Liver (tissue), 9 donors: ENCODE results near the gene FAM227B. TPM values are rescaled to one million over a fixed set of nuclear protein-coding genes. Genes with fewer than 3 reads are reported as not detected.

Source experiments
- DNase-seq: peaks from one replicate; pipeline ENCODE4 v3.0.0-alpha.2; 2017; ENCODE audit warnings: low spot score
- H3K27ac ChIP-seq, 2 donors: one replicate each; pipeline ENCODE4 v1.7.0; 2013; ENCODE audit warnings: inconsistent platforms in 2 of 2, low read length in 2 of 2, control low read depth in 1 of 2, low read depth in 1 of 2, mild to moderate bottlenecking in 1 of 2
- H3K27me3 ChIP-seq, 4 donors: one replicate each; pipeline versions ENCODE4 v1.6.1 to v1.7.0; 2013; ENCODE audit warnings: low read length in 3 of 4, inconsistent platforms in 1 of 4, mild to moderate bottlenecking in 1 of 4, moderate library complexity in 1 of 4; ENCODE audit not compliant: control insufficient read depth in 4 of 4, insufficient read depth in 4 of 4
- H3K36me3 ChIP-seq, 4 donors: one replicate each; pipeline versions ENCODE4 v1.6.1 to v1.7.0; 2013; ENCODE audit warnings: low read length in 3 of 4, mild to moderate bottlenecking in 3 of 4, low read depth in 1 of 4, moderate library complexity in 1 of 4; ENCODE audit not compliant: control insufficient read depth in 4 of 4, insufficient read depth in 3 of 4
- H3K4me1 ChIP-seq, 4 donors: one replicate each; pipeline versions ENCODE4 v1.6.1 to v1.7.0; 2013; ENCODE audit warnings: low read length in 3 of 4, mild to moderate bottlenecking in 3 of 4, moderate library complexity in 1 of 4; ENCODE audit not compliant: control insufficient read depth in 4 of 4, insufficient read depth in 4 of 4
- H3K4me3 ChIP-seq, 3 donors: one replicate each; pipeline versions ENCODE4 v1.6.1 to v1.7.0; 2013; ENCODE audit warnings: low read length in 3 of 3, control low read depth in 1 of 3, low read depth in 1 of 3, mild to moderate bottlenecking in 1 of 3
- H3K9ac ChIP-seq, 2 donors: one replicate each; pipeline ENCODE4 v1.7.0; 2013; ENCODE audit warnings: low read length in 2 of 2, mild to moderate bottlenecking in 2 of 2, moderate library complexity in 2 of 2, control low read depth in 1 of 2, low read depth in 1 of 2
- H3K9me3 ChIP-seq, 4 donors: one replicate each; pipeline versions ENCODE4 v1.6.1 to v1.7.0; 2013; ENCODE audit warnings: low read length in 3 of 4; ENCODE audit not compliant: control insufficient read depth in 4 of 4
- EGR1 ChIP-seq, 2 donors: IDR thresholded peaks; 2 replicates each; pipeline ENCODE4 v1.6.1; 2016 to 2018; ENCODE audit warnings: antibody characterized with exemption in 2 of 2, low read depth in 2 of 2
- FOXA1 ChIP-seq: IDR thresholded peaks from 2 replicates; pipeline ENCODE4 v1.6.1; 2016; ENCODE audit warnings: antibody characterized with exemption
- FOXA2 ChIP-seq: IDR thresholded peaks from 2 replicates; pipeline ENCODE4 v1.6.1; 2016; ENCODE audit warnings: antibody characterized with exemption
- GABPA ChIP-seq, 2 donors: IDR thresholded peaks in 1 of 2; conservative IDR thresholded peaks in 1 of 2; 2 replicates each; pipeline ENCODE4 v1.6.1; 2016; ENCODE audit warnings: antibody characterized with exemption in 2 of 2, mild to moderate bottlenecking in 1 of 2, moderate library complexity in 1 of 2
- HNF4A ChIP-seq, 2 donors: conservative IDR thresholded peaks; 2 replicates each; pipeline ENCODE4 v1.6.1; 2016; ENCODE audit warnings: antibody characterized with exemption in 2 of 2, mild to moderate bottlenecking in 2 of 2
- HNF4G ChIP-seq: IDR thresholded peaks from 2 replicates; pipeline ENCODE4 v1.6.1; 2016; ENCODE audit warnings: antibody characterized with exemption
- MAX ChIP-seq: IDR thresholded peaks from 2 replicates; pipeline ENCODE4 v1.6.1; 2016; ENCODE audit warnings: antibody characterized with exemption
- NR2F2 ChIP-seq: IDR thresholded peaks from 2 replicates; pipeline ENCODE4 v1.6.1; 2016; ENCODE audit warnings: antibody characterized with exemption
- RAD21 ChIP-seq, 2 donors: IDR thresholded peaks; 2 replicates each; pipeline ENCODE4 v1.6.1; 2016; ENCODE audit warnings: antibody characterized with exemption in 2 of 2, mild to moderate bottlenecking in 2 of 2
- REST ChIP-seq: IDR thresholded peaks from 2 replicates; pipeline ENCODE4 v1.6.1; 2016; ENCODE audit warnings: antibody characterized with exemption, mild to moderate bottlenecking
- RXRA ChIP-seq, 2 donors: IDR thresholded peaks; 2 replicates each; pipeline ENCODE4 v1.6.1; 2017 to 2018; ENCODE audit warnings: antibody characterized with exemption in 2 of 2, mild to moderate bottlenecking in 1 of 2
- YY1 ChIP-seq: IDR thresholded peaks from 2 replicates; pipeline ENCODE4 v1.6.1; 2016; ENCODE audit warnings: antibody characterized with exemption, mild to moderate bottlenecking
- WGBS: extraction: QIAGEN DNeasy Blood & Tissue Kit; methylation state at CpG from one replicate; pipeline ENCODE4 v1.1.7; 2013; 5-methylcytosine and 5-hydroxymethylcytosine counted together
- polyA plus RNA-seq, 2 donors: library from polyadenylated mRNA; stranded (reverse) in 1 of 2; unstranded in 1 of 2; fragments of 200-250 nt in 1 of 2; fragments of >200 nt in 1 of 2; fragmentation: Nextera tagmentation in 1 of 2; extraction: Ambion mirVana in 1 of 2; gene quantifications; one replicate each; pipeline versions ENCODE4 v1.2.1 to v1.2.3, GENCODE V29; 2013 to 2015
- total RNA-seq, 2 donors: library from RNA; depleted of rRNA; stranded (reverse); fragments of >200 nt; gene quantifications; one replicate each; pipeline ENCODE4 v1.2.3, GENCODE V29; 2014
- donor health status: healthy.
- donor health status: healthy.
- donor health status: healthy.
- donor health status: healthy.
- donor health status: healthy.

FAM227B gene
- total and polyA plus RNA-seq, 4 donors: 1.3 to 5.1 (median 3.8) TPM

- TF ChIP-seq MAX: no peak
Measured at GRCh38 chr15:49506341-49506740, 114.3 kb downstream of the FAM227B start (continued).

- no peak overlapping the region for H3K9ac ChIP-seq
- no peaks in the 10 kb centered on the region for H3K9me3 ChIP-seq
- TF ChIP-seq NR2F2: no peak
- no peak for TF ChIP-seq GABPA (IDR thresholded peaks at IDR 0.05 in 1 of 2, conservative IDR thresholded peaks at IDR 0.05 in 1 of 2)
- no peak for TF ChIP-seq HNF4A (conservative IDR thresholded peaks at IDR 0.05)
- no peak for TF ChIP-seq RXRA (IDR thresholded peaks at IDR 0.05)
- no peak for TF ChIP-seq MAX
- DNase-seq: no peak
- H3K27me3 ChIP-seq: no peaks in the 10 kb centered on the region
- WGBS: 87% methylated on average over 1 of the region's 1 CpG
- H3K27ac ChIP-seq: no peak overlapping the region
- H3K4me1 ChIP-seq: no peaks in the 10 kb centered on the region
- H3K36me3 ChIP-seq: no peaks in the 10 kb centered on the region
- no peak overlapping the region for H3K4me3 ChIP-seq
Measured at GRCh38 chr15:49501586-49501985, 119.0 kb downstream of the FAM227B start.

GRCh38 chr15:49495993-49496753 lies 124.4 kb downstream of the FAM227B start:
- Histone ChIP-seq H3K27me3 (no peaks in the 10 kb centered on the region), H3K4me3 (no peak overlapping the region), H3K36me3 (no peaks in the 10 kb centered on the region), H3K9me3 (no peaks in the 10 kb centered on the region), H3K4me1 (no peaks in the 10 kb centered on the region), H3K27ac (no peak overlapping the region), H3K9ac (no peak overlapping the region)
- no peak for DNase-seq
- 81% methylated on average over 3 of the region's 3 CpGs for WGBS
- TF ChIP-seq HNF4G (no peak), FOXA2 (no peak), YY1 (no peak), GABPA (IDR thresholded peaks at IDR 0.05 in 1 of 2, conservative IDR thresholded peaks at IDR 0.05 in 1 of 2) (no peak), FOXA1 (no peak), HNF4A (conservative IDR thresholded peaks at IDR 0.05) (no peak)

- no peak overlapping the region for H3K9ac ChIP-seq
- H3K27me3 ChIP-seq: no peaks in the 10 kb centered on the region
- no peaks in the 10 kb centered on the region for H3K4me1 ChIP-seq
- TF ChIP-seq EGR1 (IDR thresholded peaks at IDR 0.05; ENCODE audit: low read depth in 2 of 2) (no peak), GABPA (IDR thresholded peaks at IDR 0.05 in 1 of 2, conservative IDR thresholded peaks at IDR 0.05 in 1 of 2) (no peak), YY1 (no peak), REST (no peak), RAD21 (IDR thresholded peaks at IDR 0.05) (no peak)
- H3K9me3 ChIP-seq: no peaks in the 10 kb centered on the region
- no peak overlapping the region for H3K4me3 ChIP-seq
- no peaks in the 10 kb centered on the region for H3K36me3 ChIP-seq
- WGBS: 93% methylated on average over 1 of the region's 1 CpG
- no peak overlapping the region for H3K27ac ChIP-seq
- no peak for DNase-seq
Measured at GRCh38 chr15:49494842-49495241, 125.8 kb downstream of the FAM227B start.
